K562 (cell line): ENCODE measurements around the gene HOMEZ. TPM values are rescaled to one million over a fixed set of nuclear protein-coding genes. Genes with fewer than 3 reads are reported as not detected.

ENCODE experiments used
- ATAC-seq: fragments of 200-7000 bp; cut with Tn5 transposase; 3 replicates; pipeline ENCODE4 v1.9.1; 2020; ENCODE audit warnings: moderate library complexity
- BruUV-seq: library from RNA; stranded (reverse); fragments of 400-500 nt; replicated peaks from 2 replicates; lab custom pipeline; 2021; lab: Mats Ljungman, UMichigan
- CTCF ChIA-PET: fragments of 300-600 bp; formaldehyde crosslinking; extraction: SDS; loops from one replicate; lab custom pipeline; 2021; ENCODE audit warnings: low intra/inter-chr PET ratio; lab: Yijun Ruan, JAX
- POLR2A ChIA-PET: fragments of 300-600, 350-650 bp; sonication (Branson Sonifier 250); formaldehyde crosslinking; extraction: SDS; loops from one replicate; lab custom pipeline; 2021; ENCODE audit warnings: antibody characterized with exemption, inconsistent platforms; lab: Yijun Ruan, JAX
- DNase-seq, 4 experiments: peaks; one replicate each; pipeline versions ENCODE4 v3.0.0 to v3.0.0-alpha.2; 2011 to 2018; ENCODE audit warnings: low spot score in 3 of 4, mixed read lengths in 3 of 4; ENCODE audit errors: extremely low read depth in 1 of 4
- FAIRE-seq: peaks from 2 replicates; lab custom pipeline; 2011; peaks lifted over from hg19 to GRCh38; lab: Jason Lieb, UNC
- H2AFZ ChIP-seq: 2 replicates; pipeline ENCODE4 v1.6.0; 2011; ENCODE audit warnings: low read depth, low read length, control low read depth, inconsistent platforms
- H3K27ac ChIP-seq: fragments of 200-600 bp; 3 replicates; pipeline ENCODE4 v1.8.0; 2011; ENCODE audit warnings: low read depth, mild to moderate bottlenecking, control low read depth, inconsistent platforms, low read length, moderate library complexity, mixed read lengths; ENCODE audit errors: extremely low read depth
- H3K27me3 ChIP-seq, 2 experiments: fragments of 300-600 bp in 1 of 2; 2 replicates in 1 of 2; 3 replicates in 1 of 2; pipeline versions ENCODE4 v1.6.0 to v1.8.0; 2011; ENCODE audit warnings: inconsistent platforms in 2 of 2, low read length in 2 of 2, mild to moderate bottlenecking in 1 of 2, mixed read lengths in 1 of 2, moderate library complexity in 1 of 2; ENCODE audit not compliant: control insufficient read depth in 2 of 2, insufficient read depth in 2 of 2
- H3K36me3 ChIP-seq: fragments of 300-600 bp; 3 replicates; pipeline ENCODE4 v1.8.0; 2011; ENCODE audit warnings: mild to moderate bottlenecking, low read length, inconsistent platforms; ENCODE audit not compliant: control insufficient read depth, insufficient read depth
- H3K4me1 ChIP-seq, 2 experiments: fragments of 200-600 bp in 1 of 2; replicated peaks in 1 of 2; 2 replicates in 1 of 2; 3 replicates in 1 of 2; pipeline versions ENCODE4 v1.5.1 to v1.8.0; 2011; ENCODE audit warnings: inconsistent platforms in 2 of 2, low read length in 2 of 2, mild to moderate bottlenecking in 1 of 2, mixed read lengths in 1 of 2, moderate library complexity in 1 of 2; ENCODE audit not compliant: control insufficient read depth in 2 of 2, insufficient read depth in 2 of 2
- H3K4me2 ChIP-seq: 2 replicates; pipeline ENCODE4 v1.6.1; 2011; ENCODE audit warnings: low read length, control low read depth, inconsistent platforms, mixed read lengths; ENCODE audit not compliant: insufficient read depth
- H3K4me3 ChIP-seq: fragments of 200-600 bp; sonication (generic), shearing (Covaris generic); 2 replicates; pipeline ENCODE4 v1.5.1; 2016; ENCODE audit warnings: control low read depth, inconsistent platforms
- H3K79me2 ChIP-seq: fragments of 200-600 bp; 3 replicates; pipeline ENCODE4 v1.8.0; 2011; ENCODE audit warnings: low read length, inconsistent platforms; ENCODE audit not compliant: control insufficient read depth, insufficient read depth
- H3K9ac ChIP-seq, 2 experiments: 2 replicates each; pipeline versions ENCODE4 v1.6.0 to v1.6.1; 2011; ENCODE audit warnings: low read depth in 2 of 2, low read length in 2 of 2, control low read depth in 1 of 2, inconsistent platforms in 1 of 2, mild to moderate bottlenecking in 1 of 2, mixed read lengths in 1 of 2; ENCODE audit not compliant: insufficient read depth in 1 of 2
- H3K9me1 ChIP-seq: one replicate; pipeline ENCODE4 v1.6.0; 2011; ENCODE audit warnings: inconsistent platforms, mild to moderate bottlenecking, low read length, moderate library complexity; ENCODE audit not compliant: control insufficient read depth, insufficient read depth
- H3K9me3 ChIP-seq: replicated peaks from 2 replicates; pipeline ENCODE4 v1.5.1; 2011; ENCODE audit warnings: low read depth, low read length, inconsistent platforms; ENCODE audit not compliant: control insufficient read depth, insufficient read depth
- H4K20me1 ChIP-seq: replicated peaks from 2 replicates; pipeline ENCODE4 v1.6.1; 2011; ENCODE audit warnings: low read length, inconsistent platforms, mixed read lengths; ENCODE audit not compliant: control insufficient read depth, insufficient read depth
- GMEB1 ChIP-seq: fragments of 250-450 bp; sonication (Bioruptor Pico); IDR thresholded peaks from 2 replicates; pipeline ENCODE4 v1.4.0; 2020; ENCODE audit warnings: mild to moderate bottlenecking
- JUN ChIP-seq, 2 experiments: sonication (generic) in 1 of 2; formaldehyde crosslinking in 1 of 2; IDR thresholded peaks; 2 replicates each; pipeline versions ENCODE4 v1.6.1 to v1.8.0; 2012 to 2022; ENCODE audit warnings: borderline replicate concordance in 2 of 2, mild to moderate bottlenecking in 2 of 2, improper control_type of control experiment in 1 of 2, low read depth in 1 of 2, low read length in 1 of 2, missing genetic modification reagents in 1 of 2
- KHSRP ChIP-seq: fragments of 450-650 bp; IDR thresholded peaks from 2 replicates; pipeline ENCODE4 v1.6.1; 2017
- MAX ChIP-seq: sonication (generic); formaldehyde crosslinking; IDR thresholded peaks from 2 replicates; pipeline ENCODE4 v1.9.0; 2022; ENCODE audit warnings: mild to moderate bottlenecking, missing genetic modification reagents
- NFRKB ChIP-seq: fragments of 450-650 bp; IDR thresholded peaks from 2 replicates; pipeline ENCODE4 v1.6.1; 2016; ENCODE audit warnings: low read depth
- NR1H2 ChIP-seq: sonication (generic); formaldehyde crosslinking; IDR thresholded peaks from 2 replicates; pipeline ENCODE4 v1.4.0; 2020; ENCODE audit warnings: mild to moderate bottlenecking, missing genetic modification reagents
- PHTF2 ChIP-seq: fragments of 250-450 bp; sonication (Bioruptor Pico); IDR thresholded peaks from 2 replicates; pipeline ENCODE4 v1.5.0; 2021; ENCODE audit warnings: mild to moderate bottlenecking
- PRDM10 ChIP-seq: fragments of 450-650 bp; IDR thresholded peaks from 2 replicates; pipeline ENCODE4 v1.6.1; 2018; ENCODE audit not compliant: partially characterized antibody
- SMARCA5 ChIP-seq: fragments of 450-650 bp; IDR thresholded peaks from 2 replicates; pipeline ENCODE4 v1.6.1; 2016
- SMARCB1 ChIP-seq: IDR thresholded peaks from 2 replicates; pipeline ENCODE4 v1.6.1; 2011; ENCODE audit warnings: improper control_type of control experiment, low read depth; ENCODE audit not compliant: insufficient read length
- VEZF1 ChIP-seq: fragments of 200-800 bp; sonication (Bioruptor generic); IDR thresholded peaks from 2 replicates; pipeline ENCODE4 v1.6.1; 2017; ENCODE audit warnings: missing genetic modification characterization, missing compliant biosample characterization
- ZBTB8A ChIP-seq: fragments of 450-650 bp; IDR thresholded peaks from 2 replicates; pipeline ENCODE4 v1.6.1; 2018; ENCODE audit warnings: mild to moderate bottlenecking, moderate library complexity; ENCODE audit not compliant: partially characterized antibody
- WGBS: fragments of 100-300 bp; shearing (Covaris generic); methylation state at CpG from one replicate; pipeline ENCODE4 v1.1.6; 2016; ENCODE audit warnings: low coverage, mixed read lengths; ENCODE audit not compliant: insufficient coverage; ENCODE audit errors: missing lambda C conversion rate; 5-methylcytosine and 5-hydroxymethylcytosine counted together
- in situ Hi-C: fragments of 300-500 bp; cut with MboI; formaldehyde crosslinking; loops from 4 replicates; pipeline ENCODE4 v1.15.0; 2018; ENCODE audit warnings: inconsistent platforms, mixed read lengths
- intact Hi-C: fragments of 100-400 bp; cut with micrococcal nuclease; formaldehyde crosslinking; loops from 2 replicates; pipeline ENCODE4 v1.14.2; 2022
- polyA plus RNA-seq, 8 experiments: library from polyadenylated mRNA; depleted of rRNA in 4 of 8; stranded (reverse) in 5 of 8; unstranded in 3 of 8; fragments of >200 nt; fragmentation: Nextera tagmentation in 2 of 8; fragmentation: Illumina TruSeq in 1 of 8; extraction: Ambion mirVana in 2 of 8; extraction: Trizol in 1 of 8; gene quantifications; 2 replicates each; pipeline versions ENCODE4 v1.2.1 to v1.2.3, GENCODE V29; 2011 to 2014; ENCODE audit warnings: inconsistent platforms in 1 of 8, missing spikeins in 1 of 8
- total RNA-seq, 7 experiments: library from RNA; depleted of rRNA in 6 of 7; stranded (reverse); fragments of >200 nt in 6 of 7; fragmentation: Illumina TruSeq in 2 of 7; extraction: Trizol in 2 of 7; gene quantifications; 2 replicates each; pipeline versions ENCODE4 v1.2.1 to v1.2.3, GENCODE V29; 2011 to 2021; ENCODE audit warnings: low replicate concordance in 1 of 7

The HOMEZ gene
- total and polyA plus RNA-seq, 9 of the 15 experiments (the other 6 are each of a cell fraction or from before 2014, with no cell fraction given), result 3.0 to 30.2 (median 16.9) TPM

GRCh38 chr14:23321572-23322547, 35.9 kb upstream of the HOMEZ start:
- DNase-seq (peak; percentile 65 to 81 (median 74)), FAIRE-seq (peak; percentile 51), ATAC-seq (peak; percentile 49)
- in situ Hi-C loops, result no loop called here
- intact Hi-C loops, result loop anchor here (2.0 to 10.0 kb wide), 4 partner anchors 15 to 233 kb away; partner anchors contain the start of genes BCL2L2, THTPA and ZFHX2
- POLR2A ChIA-PET, result interaction anchor here (0.6 to 3.9 kb wide), 30 partner anchors 9 to 502 kb away, joined by 3 to 30 read pairs (median 4); partner anchors contain the start of genes HAUS4, HOMEZ, MYH7 and PPP1R3E
- no TSS peak for BruUV-seq
- H2AFZ ChIP-seq, result peak overlapping the region; percentile 68
- no peaks in the 10 kb centered on the region for H3K9me3 ChIP-seq
- H3K9me1 ChIP-seq, result no peaks in the 10 kb centered on the region
- peaks cover 34% of the 10 kb centered on the region for H3K79me2 ChIP-seq
- peaks cover 58% of the 10 kb centered on the region; the same call in 2 of the 3 replicates for H3K36me3 ChIP-seq
- no peaks in the 10 kb centered on the region for H3K27me3 ChIP-seq
- peak overlapping the region; percentile 97 to 100 for H3K9ac ChIP-seq
- CTCF ChIA-PET, result interaction anchor here (0.7 to 1.1 kb wide), 2 partner anchors 57 to 202 kb away, joined by 3 to 4 read pairs; no protein-coding TSS in a partner anchor
- peaks cover 11 to 17% of the 10 kb centered on the region in 2 experiments; a peak in 4 of 5 replicates for H3K4me1 ChIP-seq
- H4K20me1 ChIP-seq, result no peaks in the 10 kb centered on the region; the same call in 1 of the 2 replicates
- peak overlapping the region; percentile 90 for H3K4me3 ChIP-seq
- peak overlapping the region; percentile 98 for H3K4me2 ChIP-seq
- peak overlapping the region; percentile 95 for H3K27ac ChIP-seq
- under 1% methylated on average over 24 of the region's 64 CpGs for WGBS
- TF ChIP-seq ZBTB8A (no peak), GMEB1 (no peak), JUN (IDR thresholded peaks at IDR 0.05; ENCODE audit: borderline replicate concordance, low read depth, low read length) (no peak), JUN (CRISPR knock-in tag; IDR thresholded peaks at IDR 0.05; ENCODE audit: borderline replicate concordance) (no peak), VEZF1 (CRISPR knock-in tag) (peak; percentile 83), KHSRP (no peak), NR1H2 (CRISPR knock-in tag) (no peak), SMARCA5 (0 out of 2 replicates have a peak, but pooled peaks have one; percentile 10), SMARCB1 (no peak), PHTF2 (CRISPR knock-in tag) (no peak), PRDM10 (no peak), NFRKB (peak; percentile 63), MAX (CRISPR knock-in tag) (peak; percentile 49; the same call in 1 of the 2 replicates)
